Sciatic nerve (tissue), 1 donor: Measurements from ENCODE around the gene TANC1. TPM values are rescaled to one million over a fixed set of nuclear protein-coding genes. Genes with fewer than 3 reads are reported as not detected.

Experiments
- microRNA-seq: library from miRNA; unstranded; fragments of <30 nt; microRNA quantifications from one replicate; pipeline ENCODE4 v1.2.0, GENCODE V29; 2020
- total RNA-seq: library from RNA; stranded (reverse); fragmentation: NEBNext Ultra II Directional; extraction: Animal tissue kit (Norgen Biotek cat#: 25700); gene quantifications from one replicate; pipeline ENCODE4 v1.2.1, GENCODE V29; 2021
- donor health status: DM: no; HTN: no; CAD: no.

TANC1 gene
- total RNA-seq, 1 donor from 2014 or later = 50.3 TPM

Small RNAs within 50 kb of the gene (microRNA-seq; reads per million reads assigned to microRNA genes)
- gene MIR6888 = not detected

Other genes with a start within 250 kb of the TANC1 start
- not detected for gene DAPL1, start 173.3 kb upstream of the TANC1 start, total RNA-seq